Stimulated activated CD4-positive, alpha-beta T cell treated with anti-CD3 and anti-CD28 coated beads, Interleukin-12 subunit alpha, Interleukin-12 subunit beta, amount 100 ng/mL, for 48 hours (primary cell): ENCODE measurements around the gene KIDINS220.

ENCODE experiments used
- DNase-seq, 3 donors: peaks; one replicate each; pipeline ENCODE4 v3.0.0-alpha.2; 2020; ENCODE audit warnings: low read depth in 2 of 3, low spot score in 1 of 3

The KIDINS220 gene

DNA sequence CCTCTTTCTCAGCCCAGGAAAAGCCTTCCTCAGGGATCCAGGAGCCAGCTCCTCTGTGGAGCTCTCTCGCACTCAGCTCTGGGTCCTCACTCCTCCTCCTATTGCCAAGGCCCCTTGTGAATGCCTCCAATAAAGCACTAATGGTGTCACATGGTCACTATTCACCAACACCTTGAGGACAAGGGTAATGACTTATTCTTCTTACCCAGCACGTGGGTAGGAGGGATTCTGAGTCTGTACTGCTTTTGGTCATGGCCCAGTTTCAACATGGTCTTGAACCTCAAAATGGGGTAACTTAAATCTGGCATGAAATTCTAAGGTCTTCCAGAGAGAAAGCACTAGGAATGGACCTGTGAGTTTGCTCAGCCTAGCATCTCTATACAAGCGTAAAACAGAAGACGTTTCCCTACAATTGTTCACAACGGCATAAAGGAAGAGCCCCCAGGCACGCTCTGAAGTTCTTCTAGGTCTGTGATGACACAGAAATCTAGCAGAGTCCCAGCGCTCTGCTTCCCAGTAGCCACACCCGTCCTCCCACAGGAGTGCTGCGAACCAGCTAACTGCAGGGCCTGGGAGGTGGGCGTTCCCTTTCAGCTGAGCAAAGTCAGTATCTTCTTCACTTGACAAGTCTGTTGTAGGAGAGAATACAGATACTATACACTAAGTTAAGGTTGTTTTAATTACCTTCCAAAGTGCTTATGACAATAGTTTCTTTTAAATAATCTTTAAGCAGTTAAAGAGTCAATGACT, 14.6 kb upstream of the KIDINS220 start:
- no peak for DNase-seq

DNA sequence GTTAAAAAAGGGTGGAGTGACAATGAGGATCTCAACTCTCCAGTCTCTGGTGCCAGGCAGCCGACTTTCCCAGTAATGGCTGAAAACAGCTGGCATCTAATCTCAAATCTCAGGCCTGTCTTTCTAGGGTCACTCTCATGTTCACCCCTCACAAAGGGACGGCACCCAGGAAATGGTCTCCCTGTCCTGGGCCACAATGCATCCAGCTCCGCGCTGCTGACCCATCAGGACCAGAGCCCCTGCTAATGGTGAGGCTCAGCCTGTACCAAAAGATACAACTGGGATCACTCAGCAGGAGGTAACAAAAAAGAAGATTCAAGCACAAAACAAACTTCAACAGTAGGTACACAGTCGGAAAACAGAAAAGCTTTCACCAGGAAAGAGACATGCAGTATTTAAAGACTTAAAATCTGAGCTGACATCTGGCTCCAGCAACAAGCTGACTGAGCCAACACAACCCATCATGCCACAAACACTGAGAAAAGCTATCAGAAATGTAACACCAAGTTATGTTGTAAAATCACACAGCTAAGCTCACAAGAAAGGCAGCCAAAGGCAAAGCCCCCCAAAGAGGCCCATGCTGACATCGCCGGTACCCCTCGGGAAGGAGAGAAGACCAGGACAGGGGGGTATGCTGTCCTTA, 13.6 kb upstream of the KIDINS220 start:
- DNase-seq: no peak

DNA sequence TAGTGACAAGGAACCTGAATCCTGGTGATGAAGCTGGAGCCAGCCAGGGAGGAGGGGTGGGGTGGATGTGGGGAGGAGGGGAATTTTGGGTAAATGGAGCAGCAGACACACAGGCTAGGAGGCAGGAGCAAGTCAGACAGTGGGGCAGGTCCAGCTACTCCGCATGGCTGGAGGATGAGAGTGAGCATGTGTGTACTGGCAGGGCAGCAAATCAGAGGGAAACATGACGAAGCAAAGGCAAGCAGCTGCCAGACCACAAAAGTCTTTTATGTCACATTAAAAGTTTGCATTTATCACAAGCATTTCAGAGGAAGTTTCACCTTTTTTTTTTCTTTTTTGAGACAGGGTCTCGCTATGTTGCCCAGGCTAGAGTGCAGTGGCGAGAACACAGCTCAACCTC, 11.9 kb upstream of the KIDINS220 start:
- DNase-seq: no peak

DNA sequence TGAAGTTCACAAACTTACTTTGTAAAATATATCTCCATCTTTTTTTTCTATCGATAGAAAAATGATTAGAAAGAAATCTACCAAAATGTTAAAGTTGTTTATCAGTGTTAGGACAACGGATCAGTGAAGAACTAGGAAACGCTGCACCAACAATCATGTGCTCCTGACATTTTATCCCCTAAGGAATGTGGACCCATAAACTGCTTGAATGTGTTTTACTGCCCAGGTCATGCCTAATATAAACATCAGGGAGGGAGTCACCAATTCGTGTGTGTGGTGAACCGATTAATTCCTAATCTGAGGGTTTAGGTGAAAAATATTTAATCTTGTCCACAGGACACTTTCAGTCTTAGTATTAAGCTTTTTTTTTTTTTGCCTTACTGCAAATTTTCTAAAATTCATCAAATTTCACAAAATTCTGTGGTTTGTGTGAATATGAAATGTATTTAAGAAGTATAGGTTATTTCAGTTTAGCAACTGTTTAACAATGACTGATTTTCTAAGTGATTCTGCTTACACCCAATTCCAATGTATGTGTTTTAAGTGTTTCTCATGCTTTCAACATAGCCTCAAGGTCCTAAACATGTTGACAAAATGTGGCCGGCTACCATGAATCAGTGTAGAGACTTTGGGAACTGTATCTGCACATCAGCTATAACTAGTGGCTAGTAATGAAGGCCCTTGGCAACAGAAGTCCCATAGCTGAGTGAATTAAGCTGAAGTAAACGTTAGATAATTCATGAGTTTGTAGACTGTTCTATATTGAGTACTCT, 11.1 kb upstream of the KIDINS220 start:
- no peak for DNase-seq

GRCh38 chr2:8847400-8847799, 10.0 kb upstream of the KIDINS220 start:
- DNase-seq: no peak

GRCh38 chr2:8841932-8842331, 4.5 kb upstream of the KIDINS220 start:
- no peak for DNase-seq

DNA sequence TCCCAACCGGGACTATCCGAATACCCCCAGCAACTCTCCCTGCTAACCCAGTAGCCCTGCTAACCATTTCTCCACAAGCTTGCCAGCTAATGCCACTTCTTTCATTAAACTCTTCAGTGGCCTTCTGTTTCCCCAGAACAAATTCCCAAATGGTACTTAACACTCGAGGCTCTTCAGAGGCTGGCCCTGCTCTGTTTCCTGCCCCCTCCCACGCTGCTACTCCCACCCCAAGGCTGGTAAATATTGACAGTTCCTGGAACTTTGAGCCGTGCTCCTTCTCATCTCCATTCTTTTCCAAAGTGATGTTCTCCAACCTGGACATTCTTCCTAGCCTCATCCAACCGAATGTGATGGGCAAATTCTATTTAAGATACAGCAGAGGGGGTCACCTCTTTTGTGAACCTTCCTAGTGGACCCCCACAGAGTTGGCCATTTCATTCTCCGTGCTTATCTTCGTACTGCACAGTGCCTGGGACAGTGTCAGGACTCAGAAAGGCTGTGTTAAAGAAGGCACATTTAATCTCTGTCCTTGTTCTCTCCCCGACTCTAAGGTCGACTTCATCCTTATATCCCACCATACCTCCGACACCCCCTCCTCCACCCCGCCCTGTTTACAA, 3.2 kb upstream of the KIDINS220 start:
- DNase-seq: no peak

DNA sequence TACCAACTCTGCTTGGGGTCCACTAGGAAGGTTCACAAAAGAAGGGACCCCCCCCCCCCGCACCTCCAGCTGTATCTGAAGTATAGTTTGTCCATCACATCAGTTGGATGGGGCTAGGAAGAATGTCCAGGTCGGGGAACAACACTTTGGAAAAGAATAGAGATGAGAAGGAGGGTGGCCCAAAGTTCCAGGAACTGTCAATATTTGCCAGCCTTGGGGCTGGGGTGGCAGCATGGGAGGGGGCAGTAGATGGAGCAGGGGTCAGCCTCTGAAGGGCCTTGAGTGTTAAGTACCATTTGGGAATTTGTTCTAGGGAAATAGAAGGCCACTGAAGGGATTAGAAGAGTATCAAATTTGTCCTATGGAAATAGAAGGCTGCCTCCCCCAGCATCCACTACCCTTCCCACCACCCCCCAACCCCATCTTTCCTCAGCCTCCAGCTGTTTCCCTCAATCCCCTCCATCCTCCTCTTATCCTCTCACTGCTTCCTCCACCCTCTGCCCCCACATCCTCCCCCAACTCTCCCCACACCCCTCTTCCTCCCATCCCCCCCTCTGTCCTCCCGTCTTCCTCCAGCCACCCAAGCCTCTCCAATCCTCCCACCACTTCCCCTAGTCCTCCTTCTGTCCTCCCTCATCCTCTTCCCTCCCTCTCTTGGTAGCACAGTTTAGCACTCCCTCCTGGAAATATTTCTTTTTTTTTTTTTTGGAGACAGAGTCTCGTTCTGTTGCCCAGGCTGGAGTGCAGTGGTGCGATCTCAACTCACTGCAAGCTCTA, 2.0 kb upstream of the KIDINS220 start:
- no peak for DNase-seq

DNA sequence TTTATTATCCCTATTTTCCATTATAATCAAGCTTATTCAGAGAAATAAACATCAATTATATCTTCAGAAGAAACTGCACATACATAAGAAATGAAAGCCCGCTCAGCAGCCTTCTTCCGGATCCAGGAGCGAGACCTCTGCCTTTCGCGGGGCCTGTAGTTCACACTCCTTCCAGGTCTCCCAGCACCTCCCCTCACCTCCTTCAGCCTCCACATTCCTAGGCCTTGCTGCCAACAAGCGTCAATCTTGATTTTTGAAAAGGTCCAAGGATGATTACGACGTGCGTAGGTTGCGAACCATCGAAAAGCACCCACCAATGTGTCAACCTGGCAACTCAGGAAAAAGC, 355 bp upstream of the KIDINS220 start:
- DNase-seq: no peak

- DNase-seq: no peak
Observed at GRCh38 chr2:8835279-8835678, 2.1 kb downstream of the KIDINS220 start.

- no peak for DNase-seq
Observed at GRCh38 chr2:8833853-8834252, 3.6 kb downstream of the KIDINS220 start.

DNA sequence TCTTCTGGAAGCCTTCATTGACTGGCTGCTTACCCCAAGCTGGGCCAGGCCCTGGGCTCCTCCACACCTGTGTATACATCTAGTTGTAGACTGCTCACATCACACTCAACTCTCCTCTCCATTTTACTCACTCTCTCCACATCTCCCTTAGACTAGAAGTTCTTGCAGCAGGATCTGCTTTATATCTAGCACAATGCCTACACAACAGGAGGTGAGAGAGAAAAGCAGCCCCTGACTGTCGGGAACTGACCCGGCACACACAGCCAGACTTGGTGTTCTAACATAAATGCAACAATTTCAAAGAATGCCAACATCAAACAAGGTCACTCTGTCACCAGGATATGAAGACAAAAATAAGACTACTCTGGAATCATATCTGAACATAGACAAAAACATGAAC, 5.9 kb downstream of the KIDINS220 start:
- DNase-seq: no peak

DNA sequence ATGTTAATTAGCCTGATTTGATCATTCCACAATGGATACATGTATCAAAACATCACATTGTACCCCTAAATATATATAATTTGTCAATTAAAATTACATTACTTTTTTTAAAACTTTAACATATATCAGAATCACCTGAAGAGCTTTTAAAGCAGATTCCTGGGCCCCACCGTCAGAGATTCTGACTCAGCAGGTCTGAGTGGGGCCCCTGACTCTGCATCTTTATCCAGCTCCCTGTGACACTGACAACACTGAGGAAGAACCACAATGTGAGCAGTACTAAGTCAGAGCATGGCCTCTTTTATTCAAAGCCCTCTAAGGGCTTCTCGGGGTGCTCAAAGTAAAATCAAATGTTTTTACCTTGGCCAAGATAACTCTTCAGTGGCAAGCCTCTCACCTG, 9.7 kb downstream of the KIDINS220 start:
- DNase-seq: no peak

DNA sequence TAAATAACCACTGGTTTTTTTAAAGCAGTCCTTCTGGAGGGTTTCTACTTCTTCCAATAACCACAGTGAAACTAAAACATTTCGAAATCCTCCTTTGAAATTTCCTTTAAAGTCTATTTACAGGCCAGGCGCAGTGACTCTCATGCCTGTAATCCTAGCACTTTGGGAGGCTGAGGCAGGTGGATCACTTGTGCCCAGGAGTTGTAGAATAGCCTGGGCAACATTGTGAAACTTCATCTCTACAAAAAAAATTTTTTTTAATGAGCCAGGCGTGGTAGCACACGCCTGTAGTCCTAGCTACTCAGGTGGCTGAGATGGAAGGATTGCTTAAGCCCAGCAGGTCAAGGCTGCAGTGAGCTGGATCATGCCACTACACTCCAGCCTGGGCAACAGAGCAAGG, 15.2 kb downstream of the KIDINS220 start:
- DNase-seq: no peak

- DNase-seq: no peak
Observed at GRCh38 chr2:8821276-8822217, 15.9 kb downstream of the KIDINS220 start.

GRCh38 chr2:8819948-8820347, 17.5 kb downstream of the KIDINS220 start:
- no peak for DNase-seq

- no peak for DNase-seq
Observed at GRCh38 chr2:8819194-8819593, 18.2 kb downstream of the KIDINS220 start.

DNA sequence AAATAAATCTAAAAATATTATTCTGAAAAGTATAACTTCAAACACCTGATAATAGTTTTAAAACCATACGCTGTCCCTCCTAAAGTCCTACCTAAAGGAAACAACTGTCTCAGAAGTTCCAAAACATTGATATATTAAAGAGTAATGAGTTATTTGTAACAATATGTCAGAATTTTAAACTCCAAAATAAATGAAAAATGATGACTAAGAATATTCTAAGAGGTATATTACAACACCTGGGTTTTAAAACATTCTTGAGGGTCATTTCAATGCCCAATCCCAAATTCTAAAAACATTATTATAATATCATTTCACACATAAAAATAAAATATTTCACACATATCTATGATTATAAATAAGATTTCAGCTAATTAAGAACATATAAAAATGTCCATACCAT, 20.2 kb downstream of the KIDINS220 start:
- DNase-seq: no peak

- no peak for DNase-seq
Observed at GRCh38 chr2:8806885-8807704, 30.3 kb downstream of the KIDINS220 start.
